NCI-H2196 treated with DMSO at 0.1 percent for 48 hours (cell line): ENCODE measurements around the gene IL19.
"Not testable (repeated sequence)": the region's sequence is repeated elsewhere in the genome, so short reads cannot be mapped to it uniquely, and the experiment has no call there.

Experiments
- DNase-seq: peaks from one replicate; lab custom pipeline; 2025; ENCODE audit not compliant: unreplicated experiment; lab: John Stamatoyannopoulos, UW

The IL19 gene

DNA sequence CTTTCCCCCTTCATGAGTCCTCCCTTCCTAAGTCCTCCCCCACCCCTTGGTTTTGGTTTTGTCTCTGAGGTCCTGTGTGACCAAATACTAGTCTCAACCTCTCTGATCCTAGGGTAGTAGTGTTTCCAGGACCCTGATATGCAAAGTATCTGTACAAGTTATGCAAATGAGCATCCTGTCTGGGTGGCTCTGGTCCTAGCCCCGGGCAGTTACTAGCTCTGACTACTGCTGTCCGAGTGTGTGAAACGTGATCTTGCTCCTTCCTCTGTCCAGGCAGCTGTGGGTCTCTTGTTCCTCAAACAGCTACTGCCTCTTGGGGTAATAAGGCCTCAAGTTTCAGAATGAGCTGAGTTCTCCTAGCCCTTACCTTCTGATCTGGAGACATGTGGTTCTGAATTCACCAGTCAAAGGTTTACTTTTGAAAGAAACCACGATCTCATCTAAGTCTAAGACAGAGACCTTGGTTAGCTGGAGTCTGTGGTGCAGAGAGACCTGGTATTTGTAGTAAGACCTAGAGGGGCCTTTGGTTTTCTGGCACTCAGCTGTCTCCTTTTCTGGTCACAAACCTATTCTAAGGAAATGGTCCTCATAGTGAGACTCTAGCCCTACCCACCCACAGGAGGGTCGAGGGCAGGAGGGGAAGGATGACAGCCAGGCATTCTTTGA, 31.0 kb upstream of the IL19 start:
- DNase-seq, result no peak

DNA sequence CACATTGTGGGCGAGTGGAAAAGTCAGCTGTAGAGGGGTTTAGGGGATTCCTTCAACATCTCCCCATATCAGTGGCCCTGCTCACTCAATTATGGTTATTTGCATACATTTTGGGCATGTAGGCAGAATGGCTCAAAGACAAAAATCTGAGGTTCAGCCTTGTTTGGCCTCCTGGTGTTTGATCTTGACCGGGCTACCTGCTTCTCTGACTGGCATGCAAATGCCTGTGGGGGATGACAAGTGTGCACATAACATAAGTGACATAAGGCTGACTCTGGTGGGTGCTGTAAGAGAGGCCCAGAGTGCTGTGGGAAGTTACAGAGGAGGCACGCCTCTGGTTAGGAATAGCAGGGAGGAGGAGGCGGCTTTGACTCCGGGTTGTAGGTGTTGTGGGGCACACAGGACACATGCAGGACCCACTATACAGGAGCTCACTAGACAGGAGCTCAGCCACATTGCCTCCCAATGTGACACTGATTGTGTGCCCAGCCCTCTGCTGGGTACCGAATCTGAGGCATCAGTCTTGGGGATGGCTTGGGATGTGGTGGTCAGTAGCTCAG, 29.4 kb upstream of the IL19 start:
- DNase-seq, result no peak

DNA sequence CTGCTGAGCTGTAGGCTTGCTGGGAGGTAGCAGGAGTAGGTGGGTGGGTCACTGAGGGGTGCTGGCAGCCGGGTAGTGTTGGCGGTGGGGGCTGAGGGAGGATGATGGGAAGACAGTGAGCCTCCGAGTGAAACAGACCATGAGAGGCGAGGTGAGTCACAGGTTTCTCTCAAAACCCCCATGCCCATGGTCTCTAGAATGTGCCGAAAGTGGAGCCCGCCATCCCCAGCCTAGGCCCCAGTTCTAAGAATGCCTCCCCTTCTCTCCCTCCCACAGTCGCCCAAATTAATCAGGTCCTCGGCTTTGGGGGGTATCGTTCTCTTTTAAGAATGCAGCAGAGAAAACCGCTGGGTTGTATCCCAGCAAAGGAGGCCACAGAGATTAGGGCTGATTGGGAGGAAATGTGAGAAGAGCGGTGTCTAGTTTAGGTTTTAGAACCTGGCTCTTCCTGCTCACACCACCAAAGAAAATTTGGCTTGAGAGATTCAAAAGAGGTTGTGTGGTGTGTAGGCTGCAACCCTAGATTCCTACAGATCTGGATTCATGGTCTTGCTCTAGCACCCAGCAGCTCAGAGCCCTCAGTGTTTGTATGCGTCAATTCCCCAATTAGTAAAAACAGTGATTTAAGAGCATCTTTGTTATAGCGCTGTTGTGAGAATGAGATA, 27.7 kb upstream of the IL19 start:
- no peak for DNase-seq

DNA sequence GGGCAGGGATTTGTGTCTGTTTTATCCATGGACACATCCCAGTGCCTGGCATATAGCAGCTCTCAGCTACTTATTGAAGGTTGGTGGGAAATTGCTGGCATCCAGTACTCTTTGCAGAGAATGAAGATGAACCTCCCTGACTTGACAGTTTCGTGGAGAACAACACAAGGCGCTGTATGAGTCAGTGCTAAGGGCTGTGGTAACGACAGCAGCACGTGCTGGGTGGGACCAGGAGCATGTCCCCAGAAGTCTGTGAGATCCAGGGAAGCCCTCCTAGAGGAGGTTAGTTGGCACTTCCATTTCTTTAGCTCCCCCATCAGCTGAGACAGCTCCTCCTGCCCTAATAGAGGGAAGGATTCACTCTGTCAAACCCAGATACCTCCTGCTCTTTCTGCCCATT, 25.9 kb upstream of the IL19 start:
- DNase-seq, result no peak

DNA sequence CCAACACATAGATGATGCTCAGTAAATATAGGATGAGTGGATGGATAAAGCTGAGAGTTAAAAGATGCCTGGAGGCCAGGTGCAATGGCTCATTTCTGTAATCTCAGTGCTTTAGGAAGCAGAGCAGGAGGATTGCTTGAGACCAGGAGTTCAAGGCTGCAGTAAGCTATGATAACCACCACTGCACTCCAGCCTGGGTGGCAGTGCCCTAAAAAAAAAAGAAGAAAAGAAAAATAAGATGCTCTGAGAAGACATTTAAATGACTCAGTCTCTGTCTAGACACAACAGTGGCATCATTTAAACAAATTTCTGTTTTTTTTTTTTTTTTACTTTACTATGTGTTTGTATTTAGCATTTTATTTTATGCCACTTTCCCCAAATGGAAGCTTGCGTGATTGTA, 25.3 kb upstream of the IL19 start:
- no peak for DNase-seq

DNA sequence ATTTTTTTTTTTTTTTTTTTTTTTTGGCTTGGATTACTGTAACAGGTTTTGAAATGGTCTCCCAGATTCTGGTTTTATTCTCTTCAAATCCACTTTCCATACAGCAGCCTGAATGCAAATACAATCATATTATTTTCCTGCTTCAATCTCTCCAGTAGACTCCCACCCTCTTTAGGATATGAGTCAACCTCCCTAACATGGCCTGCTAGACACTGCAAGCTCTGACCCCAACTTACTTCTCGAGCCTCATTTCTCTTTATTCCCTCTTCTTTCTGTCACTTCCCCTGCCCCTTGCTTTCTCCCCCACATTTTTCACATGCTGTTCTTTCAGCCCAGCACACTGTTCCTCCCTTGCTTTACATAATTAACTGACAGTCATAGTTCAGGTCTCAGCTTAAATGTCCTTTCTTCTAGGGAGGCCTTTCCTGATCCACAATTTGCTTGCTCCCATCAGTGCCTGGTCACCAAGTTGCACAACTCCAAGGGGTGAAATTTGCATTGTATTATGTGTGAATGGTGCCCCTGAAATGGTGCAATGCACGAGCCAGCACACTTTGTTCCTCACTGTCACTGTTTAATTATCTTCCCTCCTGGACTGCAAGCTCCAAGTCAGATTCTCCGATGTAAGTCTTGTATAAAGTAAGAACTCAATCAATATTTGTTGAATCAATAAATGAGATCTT, 22.1 kb upstream of the IL19 start:
- DNase-seq, result no peak

DNA sequence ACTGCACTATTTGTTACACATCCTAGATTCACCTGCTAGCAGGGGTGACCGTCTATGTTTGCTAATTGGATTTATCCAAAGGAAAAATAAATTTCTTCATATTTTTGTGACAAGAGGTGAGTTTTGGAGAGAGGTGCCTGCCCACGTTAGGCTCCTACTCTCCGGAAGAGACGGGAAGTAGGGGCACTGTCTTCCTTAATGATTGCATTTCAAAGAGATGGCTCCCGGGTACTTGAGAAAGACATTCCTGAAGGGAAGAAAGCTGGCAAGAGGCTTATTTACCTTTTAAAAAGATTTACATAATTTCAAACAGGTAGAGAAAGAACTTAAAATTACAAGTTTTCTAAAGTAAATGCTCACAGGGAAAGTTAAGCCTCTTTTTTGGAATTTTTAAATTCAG, 18.7 kb upstream of the IL19 start:
- no peak for DNase-seq

DNA sequence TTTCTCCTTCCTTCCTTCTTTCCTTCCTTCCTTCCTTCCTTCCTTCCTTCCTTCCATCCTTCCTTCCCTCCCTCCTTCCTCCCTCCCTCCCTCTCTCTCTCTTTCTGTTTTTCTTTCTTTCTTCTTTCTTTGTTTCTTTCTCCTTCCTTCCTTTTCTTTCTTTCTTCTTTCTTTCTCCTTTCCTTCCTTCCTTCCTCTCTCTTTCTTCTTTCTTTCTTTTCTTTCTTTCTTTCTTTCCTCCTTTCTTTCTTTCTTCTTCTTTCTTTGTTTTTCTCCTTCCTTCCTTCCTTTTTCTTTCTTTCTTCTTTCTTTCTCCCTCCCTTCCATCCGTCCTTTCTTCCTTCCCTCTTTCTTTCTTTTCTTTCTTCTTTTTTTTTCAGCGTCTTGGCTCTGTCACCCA, 18.1 kb upstream of the IL19 start:
- no peak for DNase-seq

DNA sequence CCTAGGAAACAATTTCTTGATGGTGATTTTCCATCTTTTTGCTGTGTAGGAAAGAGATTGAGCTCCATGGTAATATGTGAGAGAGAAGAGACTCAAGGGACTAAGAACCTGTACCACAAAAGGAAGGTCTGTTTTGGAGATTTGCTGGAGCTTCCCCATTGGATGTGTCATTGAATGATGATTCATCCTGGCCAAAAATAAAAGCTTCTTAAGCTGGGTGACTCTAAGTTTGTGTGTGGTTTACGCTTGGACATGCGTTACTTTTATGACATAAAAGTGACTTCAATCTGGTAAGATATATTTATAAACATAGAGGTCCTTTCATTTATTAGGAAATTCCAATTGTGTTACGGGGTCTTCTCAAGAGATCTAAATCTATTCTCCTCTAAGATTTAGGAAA, 17.4 kb upstream of the IL19 start:
- DNase-seq, result no peak

DNA sequence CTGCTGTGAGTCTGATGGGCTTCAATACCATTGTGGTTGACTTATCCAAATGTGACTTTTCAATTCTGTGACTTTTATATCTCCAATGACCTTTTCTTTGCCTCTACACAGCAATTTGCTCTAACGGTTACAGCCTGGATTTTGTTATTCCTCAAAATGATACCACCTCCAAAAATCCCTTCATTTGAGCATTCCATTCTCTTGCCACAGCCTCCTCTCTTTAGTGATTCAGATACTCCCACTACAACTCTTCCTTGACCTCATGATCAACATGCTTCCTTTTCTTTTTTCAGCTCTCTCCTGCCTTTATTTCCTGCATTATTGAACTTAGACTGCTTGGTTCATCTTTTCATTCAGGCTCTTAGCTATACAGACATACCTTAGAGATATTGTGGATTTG, 16.6 kb upstream of the IL19 start:
- no peak for DNase-seq

DNA sequence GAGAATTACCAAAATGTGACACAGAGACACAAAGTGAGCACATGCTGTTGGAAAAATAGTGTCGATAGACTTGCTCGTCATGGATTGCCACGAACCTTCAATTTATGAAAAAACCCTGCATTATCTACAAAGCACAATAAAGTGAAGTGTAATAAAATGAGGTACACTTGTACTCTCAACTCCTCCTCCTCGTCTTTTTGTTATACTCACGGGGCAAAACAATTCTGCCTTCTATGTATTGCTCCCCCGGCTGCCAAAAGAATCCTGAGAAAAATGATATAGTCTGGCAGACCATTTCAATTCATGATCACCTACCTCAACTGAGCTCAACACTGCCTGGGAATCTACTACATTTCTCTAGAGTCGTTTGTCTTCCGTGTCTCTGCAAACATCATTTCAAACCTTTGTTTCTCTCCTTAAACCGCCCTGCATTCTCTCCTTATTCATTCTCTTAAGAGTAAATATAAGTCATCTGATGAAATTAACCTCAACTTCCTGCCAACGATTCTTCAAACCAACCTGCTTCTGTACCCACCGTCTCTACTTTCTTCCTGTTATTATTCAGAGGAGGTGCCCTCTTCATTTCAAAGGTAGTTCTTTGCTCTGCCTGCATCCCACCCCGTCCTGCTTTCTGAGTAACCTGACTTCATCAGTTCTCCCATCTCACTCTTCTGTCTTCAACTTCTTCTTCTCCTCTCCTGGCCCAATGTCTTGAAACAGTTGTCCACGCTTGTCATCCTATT, 12.9 kb upstream of the IL19 start:
- no peak for DNase-seq

DNA sequence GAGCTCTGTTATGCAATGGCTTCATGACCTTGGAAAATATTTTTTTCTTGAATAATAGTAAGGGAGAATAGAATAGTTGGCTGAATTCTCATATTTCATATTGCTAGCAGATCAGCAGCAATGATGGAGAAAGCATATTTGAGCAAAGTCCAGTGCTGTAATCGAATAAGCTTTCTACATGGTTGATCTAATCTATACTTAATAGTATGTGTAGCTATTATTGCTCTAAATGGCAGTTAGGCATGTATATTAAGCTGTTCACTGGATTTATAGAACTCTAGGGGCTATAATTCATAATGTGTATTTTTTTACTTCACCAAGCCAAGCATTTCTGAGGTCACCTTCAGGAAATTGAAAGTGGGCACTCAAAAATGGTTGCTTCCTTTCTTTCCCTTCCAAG, 10.0 kb upstream of the IL19 start:
- no peak for DNase-seq

DNA sequence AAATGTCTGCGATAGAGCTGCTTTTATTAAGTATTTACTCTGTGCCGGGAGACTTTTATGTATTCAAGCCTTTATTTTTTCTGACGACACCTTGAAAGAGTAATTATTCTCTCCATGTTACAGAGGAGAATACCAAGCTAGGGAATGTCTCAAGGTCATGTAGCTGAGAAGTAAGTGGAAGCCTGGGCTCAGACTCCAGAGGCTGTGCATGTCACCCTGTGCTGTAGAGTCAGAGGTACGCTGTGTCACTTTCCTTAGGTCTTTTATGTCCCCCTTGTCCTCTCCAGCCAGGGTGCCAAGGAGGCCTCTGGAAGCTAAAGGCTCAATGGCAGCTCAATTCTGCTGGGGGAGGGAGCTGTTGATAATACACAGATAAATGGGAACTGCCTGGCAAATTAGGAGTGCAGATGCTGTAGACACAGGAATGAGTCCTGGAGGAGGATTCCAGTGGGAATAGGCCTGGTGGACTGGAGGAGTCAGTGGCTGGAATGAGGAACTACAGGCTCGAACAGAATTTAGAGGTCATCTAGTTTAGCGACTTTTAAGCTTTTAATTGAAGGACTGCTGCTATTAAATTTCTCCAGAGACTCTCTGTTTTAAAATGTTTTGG, 9.3 kb upstream of the IL19 start:
- no peak for DNase-seq

DNA sequence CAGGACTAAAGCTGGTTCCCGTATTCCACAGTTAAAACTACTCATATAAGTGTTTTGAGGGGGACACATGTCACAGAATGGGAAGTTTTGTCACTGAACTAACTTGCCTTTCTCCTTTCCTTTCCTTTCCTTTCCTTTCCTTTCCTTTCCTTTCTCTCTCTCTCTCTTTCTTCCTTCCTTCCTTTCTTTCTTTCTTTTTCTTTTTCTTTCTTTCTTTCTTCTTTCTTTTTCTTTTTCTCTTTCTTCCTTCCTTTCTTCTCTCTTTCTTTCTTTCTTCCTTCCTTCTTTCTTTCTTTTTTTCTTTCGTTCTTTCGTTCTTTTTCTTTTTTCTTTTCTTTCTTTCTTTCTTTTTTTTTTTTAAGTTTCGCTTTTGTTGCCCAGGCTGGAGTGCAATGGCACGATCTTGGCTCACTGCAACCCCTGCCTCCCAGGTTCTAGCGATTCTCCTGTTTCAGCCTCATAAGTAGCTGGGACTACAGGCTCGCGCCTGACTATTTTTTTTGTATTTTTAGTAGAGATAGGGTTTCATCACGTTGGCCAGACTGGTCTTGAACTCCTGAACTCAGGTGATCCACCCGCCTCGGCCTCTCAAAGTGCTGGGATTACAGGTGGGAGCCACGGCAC, 7.7 kb upstream of the IL19 start:
- DNase-seq, result not testable (repeated sequence)

DNA sequence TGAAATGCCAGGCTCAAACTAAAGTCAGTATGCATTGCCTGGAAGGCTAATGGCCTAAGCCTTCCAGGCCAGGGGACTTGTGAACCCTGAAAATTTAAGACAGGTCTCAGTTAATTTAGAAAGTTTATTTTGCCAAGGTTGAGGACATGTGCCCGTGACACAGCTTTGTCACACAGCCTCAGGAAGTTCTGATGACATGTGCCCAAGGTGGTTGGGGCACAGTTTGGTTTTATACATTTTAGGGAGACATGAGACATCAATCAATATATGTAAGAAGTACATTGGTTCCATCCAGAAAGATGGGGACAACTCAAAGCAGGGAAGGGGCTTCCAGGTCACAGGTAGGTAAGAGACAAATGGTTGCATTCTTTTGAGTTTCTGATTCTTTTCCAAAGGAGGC, 4.8 kb upstream of the IL19 start:
- not testable (repeated sequence) for DNase-seq

DNA sequence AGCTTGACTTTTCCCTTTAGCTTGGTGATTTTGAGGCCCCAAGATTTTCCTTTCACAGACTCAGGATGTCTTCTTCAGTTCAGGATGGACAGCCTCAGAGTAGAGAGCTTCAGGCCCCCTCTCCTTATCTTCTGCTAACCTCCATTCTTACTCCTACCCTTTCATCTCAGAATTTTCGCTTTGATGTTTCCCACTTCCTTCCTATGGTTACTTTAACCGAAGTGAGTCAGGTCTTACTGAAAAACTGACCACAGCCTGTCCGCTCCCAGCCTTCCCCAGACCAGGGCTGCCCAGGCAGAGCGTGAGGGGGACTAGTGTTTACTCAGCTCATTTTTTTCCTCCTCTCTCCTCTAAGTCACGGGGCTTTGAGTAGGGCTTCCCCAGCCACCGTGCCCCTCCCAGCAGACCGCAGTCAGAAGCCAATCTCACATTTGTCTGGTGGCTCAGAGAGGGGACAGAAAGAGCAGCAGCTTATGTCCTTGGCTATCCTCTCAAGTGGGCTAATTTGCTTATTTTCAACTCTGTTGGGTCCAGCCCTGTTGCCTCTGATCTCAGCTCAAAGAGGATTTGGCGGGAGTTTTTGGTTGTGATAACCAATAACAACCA, 4.2 kb upstream of the IL19 start:
- DNase-seq, result no peak

DNA sequence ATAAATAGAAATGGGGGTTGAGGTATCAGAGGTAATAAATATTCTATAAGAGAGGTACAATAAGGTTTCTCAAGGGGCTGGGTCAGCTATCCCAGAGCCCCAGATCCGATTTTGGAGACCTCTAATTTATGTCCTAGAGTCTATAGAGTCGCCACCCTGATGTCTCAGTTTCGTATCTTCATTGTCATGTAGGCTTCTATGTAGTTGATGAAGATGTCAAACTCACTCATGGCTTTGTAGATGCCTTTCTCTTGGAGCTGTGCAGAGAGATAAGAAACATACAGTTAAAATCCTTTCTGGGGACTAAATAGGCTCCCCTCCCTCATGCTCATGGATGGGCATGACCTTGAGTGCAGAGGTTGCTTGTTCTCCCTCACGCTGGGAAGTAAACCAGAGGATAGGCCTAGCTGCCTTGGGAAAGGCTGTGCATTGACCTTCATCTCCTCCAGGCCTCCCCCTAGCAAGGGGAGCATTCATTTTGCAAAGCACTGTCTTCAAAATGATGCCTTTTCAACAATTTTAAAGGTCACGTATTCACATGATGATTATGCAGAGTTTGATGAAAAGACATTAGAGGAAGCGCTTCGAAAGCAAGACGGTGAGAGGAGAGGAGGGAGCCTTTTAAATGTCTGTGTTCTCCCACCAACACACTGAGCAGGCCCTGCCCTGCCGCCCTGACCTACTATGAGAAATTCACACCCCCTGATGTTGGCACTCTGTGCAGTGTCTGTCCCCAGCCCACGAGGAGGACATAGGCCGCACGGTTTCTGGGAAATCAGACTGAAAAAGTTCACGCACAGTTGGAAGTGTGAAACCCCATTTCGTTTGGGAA, 1.9 kb upstream of the IL19 start:
- no peak for DNase-seq

DNA sequence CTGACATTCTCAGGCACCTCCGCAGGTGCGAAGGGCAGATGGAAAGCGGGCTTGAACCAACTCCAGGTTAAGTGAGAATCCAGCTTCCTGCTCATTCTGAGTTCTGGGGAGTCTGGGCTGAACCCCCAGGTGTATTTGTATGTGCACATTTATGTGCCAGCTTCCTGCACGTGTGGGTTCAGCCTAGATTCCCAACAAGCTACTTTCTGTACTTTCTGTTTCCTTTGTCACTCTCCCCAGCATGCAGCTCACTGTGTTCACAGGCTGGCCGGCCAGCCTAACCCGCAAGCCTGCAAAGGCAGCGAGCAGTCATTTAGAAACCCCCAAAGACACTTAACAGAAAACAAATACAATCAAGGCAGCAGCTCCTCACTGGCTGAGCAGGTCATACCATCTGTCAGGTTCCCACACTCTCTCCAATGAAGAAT, 1.3 kb upstream of the IL19 start:
- no peak for DNase-seq

DNA sequence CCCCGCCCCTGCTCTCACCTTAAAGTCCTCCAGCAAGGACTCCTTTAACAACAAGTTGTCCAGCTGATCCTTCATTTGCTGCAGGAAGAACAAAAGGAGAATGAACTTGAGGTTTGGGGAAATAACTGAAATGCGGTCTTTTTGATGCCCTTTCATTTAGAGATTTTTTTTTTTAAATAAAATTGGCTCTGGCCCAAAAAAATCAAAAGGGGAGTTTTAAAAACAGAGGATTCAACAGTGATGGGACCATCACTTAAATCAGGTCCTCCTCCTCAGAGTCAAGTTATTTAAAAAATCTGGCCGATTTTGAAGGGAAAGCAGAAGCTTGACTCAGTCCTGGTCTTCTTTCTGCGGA, 742 bp downstream of the IL19 start:
- DNase-seq, result no peak
